HG03460 (cell line): ENCODE results near the gene TFEB.

ENCODE experiments used
- ATAC-seq: cut with Tn5 transposase; IDR thresholded peaks from one replicate; pipeline ENCODE4 v1.9.1; 2021; ENCODE audit not compliant: unreplicated experiment

TFEB gene

GRCh38 chr6:41708856-41709255, 26.6 kb downstream of the TFEB start:
- no peak for ATAC-seq

DNA sequence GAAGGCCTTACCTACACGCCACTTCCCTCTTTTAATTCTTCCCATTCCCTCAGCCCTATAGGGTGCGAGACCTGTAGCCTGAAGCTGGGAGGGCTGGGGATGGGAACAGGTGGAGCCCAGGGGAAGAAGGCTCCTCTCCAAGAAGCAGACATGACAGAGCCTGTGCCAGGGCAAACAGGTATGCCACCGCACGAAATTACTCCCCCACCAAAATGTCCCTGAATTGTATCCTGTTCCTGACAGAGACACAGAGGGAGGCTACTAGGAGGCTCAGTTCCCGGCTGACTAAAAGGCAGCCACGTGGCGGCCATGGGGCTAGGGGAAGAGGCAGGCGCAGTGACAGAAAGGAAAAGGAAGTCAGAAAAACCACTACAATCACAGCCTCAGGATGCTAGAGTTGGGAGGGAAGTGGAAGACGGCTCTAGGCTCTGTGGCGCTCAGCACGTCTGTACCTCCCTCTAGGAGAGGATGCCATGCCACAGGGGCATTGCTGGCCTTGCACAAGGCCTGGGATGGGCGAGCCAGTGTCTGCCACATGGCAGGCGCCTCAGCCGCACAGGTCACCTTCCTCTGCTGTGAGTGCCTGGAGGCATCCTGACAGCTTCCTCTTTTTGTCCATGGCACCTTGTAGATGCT, 27.7 kb downstream of the TFEB start:
- ATAC-seq: no peak

DNA sequence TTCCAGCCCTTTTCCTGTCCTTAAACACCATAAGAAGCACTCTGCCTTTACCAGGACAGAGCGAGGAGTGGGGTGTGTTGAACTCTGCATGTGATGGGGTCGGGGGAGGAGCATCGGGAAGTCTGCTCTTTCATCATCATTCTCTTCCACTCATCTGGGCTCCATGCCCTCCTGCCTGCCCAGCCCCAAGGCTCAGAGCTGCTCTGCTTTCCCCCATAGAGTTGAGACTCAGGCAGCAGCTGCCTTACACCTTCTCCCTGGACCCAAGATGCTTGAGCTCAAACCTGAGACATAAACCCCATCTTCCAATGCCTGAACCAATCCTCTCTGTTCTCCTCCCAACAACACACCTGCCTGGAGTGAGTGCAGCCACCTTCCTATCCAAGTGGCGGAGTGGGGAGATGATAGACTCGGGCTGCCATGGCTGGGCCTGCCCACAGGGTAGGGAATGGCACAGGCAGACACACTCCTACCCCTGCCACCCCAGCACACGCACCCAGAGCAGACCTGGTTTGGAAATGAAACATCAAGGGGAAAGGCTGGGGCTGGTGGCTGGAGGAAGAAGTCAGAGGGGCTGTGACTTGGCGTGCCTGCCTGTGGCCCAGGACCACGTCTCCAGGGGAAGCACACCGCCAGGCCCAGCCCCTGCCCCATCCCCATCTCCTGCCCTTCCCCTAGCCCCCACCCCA, 28.4 kb downstream of the TFEB start:
- ATAC-seq: no peak

- ATAC-seq: peak; percentile 70
Observed at GRCh38 chr6:41705996-41706835, 29.2 kb downstream of the TFEB start.

DNA sequence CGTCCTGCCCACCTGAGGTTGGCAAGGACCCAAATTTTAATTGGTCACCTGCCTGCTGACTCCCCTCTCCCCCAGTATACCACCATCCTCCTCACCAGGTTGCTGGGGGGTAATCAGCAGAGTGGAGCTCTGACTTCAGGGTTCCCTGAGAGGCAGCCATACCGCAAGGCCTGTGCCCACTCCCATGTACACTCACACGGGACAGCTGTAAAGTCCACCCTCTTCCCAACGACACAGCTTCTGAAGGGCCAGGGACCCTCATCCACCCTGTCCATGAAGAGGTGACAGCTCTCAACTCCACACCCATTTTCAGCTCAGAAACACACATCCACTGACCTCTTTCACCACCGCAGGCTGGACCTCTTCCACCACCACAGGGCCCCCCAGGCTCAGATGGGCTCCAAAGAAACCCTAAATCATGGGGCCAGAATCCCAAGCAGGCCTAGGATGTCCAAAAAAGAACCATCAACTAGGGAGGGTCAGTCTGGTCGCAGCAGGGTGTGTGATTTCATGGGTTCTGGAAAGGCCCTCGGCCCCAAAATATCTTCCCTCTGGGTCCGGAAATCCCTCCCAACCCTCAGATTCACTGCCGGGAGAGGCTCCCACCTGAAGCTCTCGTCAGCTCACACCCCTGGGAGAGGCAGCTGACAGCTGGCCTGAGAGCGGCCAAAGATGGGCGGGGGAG, 30.0 kb downstream of the TFEB start:
- no peak for ATAC-seq

- ATAC-seq: no peak
Observed at GRCh38 chr6:41704656-41705310, 30.6 kb downstream of the TFEB start.

- no peak for ATAC-seq
Observed at GRCh38 chr6:41704028-41704427, 31.4 kb downstream of the TFEB start.

GRCh38 chr6:41702771-41703494, 32.5 kb downstream of the TFEB start:
- ATAC-seq: no peak

DNA sequence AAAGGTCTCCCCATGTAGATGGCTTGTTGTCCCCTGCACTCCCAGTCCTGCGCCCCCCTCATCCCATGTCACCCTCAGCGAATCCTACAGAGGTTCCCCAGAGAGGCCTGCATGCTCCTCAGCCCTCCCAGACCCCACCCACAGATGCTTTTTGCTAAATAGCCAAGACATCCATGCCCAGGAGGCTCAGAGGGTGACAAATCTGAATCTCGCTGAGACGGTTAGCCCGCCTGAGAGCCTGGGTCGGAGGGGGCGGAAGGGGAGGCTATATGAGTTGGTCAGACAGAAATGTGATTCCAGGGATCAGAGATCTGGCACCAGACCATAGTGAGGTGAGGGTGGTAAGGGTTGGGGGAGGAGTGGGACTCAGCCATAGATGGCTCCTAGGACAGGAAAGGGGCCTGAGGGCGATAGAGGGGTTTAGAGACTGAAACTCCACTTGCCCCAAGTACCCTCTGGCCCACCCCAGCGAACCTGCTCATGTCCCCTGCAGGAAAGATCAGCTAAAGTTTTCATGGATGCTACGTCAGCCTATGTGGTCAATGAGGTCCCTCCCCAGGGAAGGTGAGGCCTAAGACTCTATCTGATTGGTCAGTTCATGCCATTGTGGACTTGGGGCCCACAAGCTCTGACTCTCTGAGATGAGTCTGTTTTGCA, 33.2 kb downstream of the TFEB start:
- no peak for ATAC-seq

GRCh38 chr6:41700463-41701347, 34.7 kb downstream of the TFEB start:
- no peak for ATAC-seq

- ATAC-seq: no peak
Observed at GRCh38 chr6:41699063-41699462, 36.3 kb downstream of the TFEB start.

DNA sequence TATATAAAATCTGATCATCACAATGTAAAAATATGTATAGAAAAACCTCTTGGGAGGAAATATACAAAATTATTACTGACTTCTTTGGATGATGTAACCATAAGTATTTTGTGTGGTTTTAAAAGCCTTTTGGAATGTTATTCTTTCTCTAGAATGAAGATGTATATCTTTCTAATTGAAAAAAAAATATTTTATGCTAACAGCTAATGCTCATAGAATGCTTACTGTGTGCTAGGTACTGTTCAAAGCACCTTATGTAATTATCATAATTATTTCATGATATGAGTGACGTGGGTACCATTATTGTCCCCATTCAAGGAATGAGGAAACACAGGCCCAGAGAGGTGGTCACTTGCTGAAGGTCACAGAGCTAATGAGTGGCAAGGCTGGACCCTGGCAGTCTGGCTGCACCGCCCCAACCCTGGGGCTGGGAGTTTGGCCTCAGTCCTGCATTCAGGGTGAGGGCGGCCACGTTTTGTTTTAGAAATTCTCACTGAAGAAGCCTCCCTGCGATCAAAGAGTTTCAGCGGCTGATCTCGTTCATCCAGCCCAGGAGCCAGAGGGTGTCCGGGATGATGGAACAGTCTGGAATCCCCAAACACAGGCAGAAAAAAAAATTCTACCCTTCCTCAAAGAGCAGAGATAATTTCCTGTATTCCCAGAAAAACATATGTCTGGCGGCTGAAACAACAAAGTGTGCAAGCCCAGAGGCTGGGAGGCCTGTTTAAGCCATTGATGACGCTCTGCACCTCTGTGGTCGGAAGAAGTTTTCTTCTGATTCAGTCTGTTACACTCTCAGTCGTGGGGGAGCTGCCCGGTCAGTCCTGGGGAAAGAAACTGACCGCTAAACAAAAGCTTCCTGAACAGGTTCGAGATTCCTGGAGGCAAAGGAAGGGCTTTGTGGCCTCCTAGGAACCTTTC, 37.3 kb downstream of the TFEB start:
- ATAC-seq: no peak

- no peak for ATAC-seq
Observed at GRCh38 chr6:41696788-41697187, 38.6 kb downstream of the TFEB start.

GRCh38 chr6:41695825-41696224, 39.6 kb downstream of the TFEB start:
- ATAC-seq: no peak

DNA sequence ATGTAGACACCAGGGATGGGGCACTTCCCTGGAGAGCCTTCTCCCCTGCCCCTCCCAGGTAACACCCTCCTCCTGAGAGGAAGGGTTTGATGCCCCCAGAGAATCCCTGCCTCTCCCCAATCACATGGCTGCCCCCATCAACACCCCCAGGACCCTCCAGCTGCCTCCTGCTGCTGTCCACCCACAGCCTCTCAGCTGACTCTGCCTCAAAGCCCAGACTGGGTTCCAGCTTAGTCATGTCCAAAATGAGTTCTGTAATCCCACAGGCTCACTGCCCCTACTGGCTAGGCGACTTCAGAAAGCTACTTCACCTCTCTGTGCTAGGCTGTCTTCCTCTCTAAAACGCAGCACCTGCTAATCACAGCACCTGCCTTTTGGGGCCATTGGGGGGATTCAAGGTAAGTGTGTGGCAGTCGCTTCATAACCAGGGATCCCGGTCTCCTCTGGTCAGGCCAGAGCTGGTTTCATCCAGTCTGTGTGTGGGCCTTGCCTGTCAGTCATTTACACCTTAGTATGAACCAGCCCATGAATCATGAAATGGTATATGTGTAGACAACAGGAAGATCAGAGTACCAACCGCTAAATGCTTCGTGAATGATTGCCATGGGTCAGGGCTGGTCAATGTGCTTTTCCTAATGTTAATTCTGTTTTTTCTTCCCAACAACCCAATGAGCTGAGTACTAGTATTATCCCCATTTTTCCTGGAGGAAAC, 40.4 kb downstream of the TFEB start:
- ATAC-seq: no peak

GRCh38 chr6:41693281-41694240, 41.8 kb downstream of the TFEB start:
- ATAC-seq: no peak
